Suprapubic skin (tissue), 4 donors: ENCODE measurements around the gene LPIN1. TPM values are rescaled to one million over a fixed set of nuclear protein-coding genes. Genes with fewer than 3 reads are reported as not detected.

ENCODE experiments used
- DNase-seq, 2 donors: peaks; one replicate each; pipeline ENCODE4 v3.0.0-alpha.2; 2019; ENCODE audit warnings: low spot score in 2 of 2
- H3K27ac ChIP-seq: fragments of 200-600 bp; sonication (generic); one replicate; pipeline ENCODE4 v1.5.1; 2019
- H3K27me3 ChIP-seq: fragments of 200-600 bp; sonication (generic); one replicate; pipeline ENCODE4 v1.5.1; 2019
- H3K36me3 ChIP-seq: fragments of 200-600 bp; sonication (generic); one replicate; pipeline ENCODE4 v1.5.1; 2019
- H3K4me1 ChIP-seq: fragments of 200-600 bp; sonication (generic); one replicate; pipeline ENCODE4 v1.5.1; 2019
- H3K4me3 ChIP-seq: fragments of 200-600 bp; sonication (generic); one replicate; pipeline ENCODE4 v1.5.1; 2019; ENCODE audit warnings: mild to moderate bottlenecking
- H3K9me3 ChIP-seq: fragments of 200-600 bp; sonication (generic); one replicate; pipeline ENCODE4 v1.5.1; 2019
- CTCF ChIP-seq, 2 donors: fragments of 200-600 bp in 1 of 2; fragments of 450-650 bp in 1 of 2; sonication (generic) in 1 of 2; IDR thresholded peaks; one replicate each; pipeline ENCODE4 v1.5.1; 2016 to 2019; ENCODE audit warnings: antibody characterized with exemption in 2 of 2, mild to moderate bottlenecking in 1 of 2, moderate library complexity in 1 of 2
- EP300 ChIP-seq: sonication (generic); formaldehyde crosslinking; IDR thresholded peaks from one replicate; pipeline ENCODE4 v1.6.1; 2017; ENCODE audit warnings: antibody characterized with exemption
- POLR2A ChIP-seq, 2 donors: fragments of 450-650 bp; IDR thresholded peaks; one replicate each; pipeline ENCODE4 v1.6.1; 2017; ENCODE audit warnings: antibody characterized with exemption in 2 of 2, mild to moderate bottlenecking in 2 of 2, moderate library complexity in 2 of 2
- POLR2AphosphoS5 ChIP-seq, 3 donors: sonication (generic); formaldehyde crosslinking; IDR thresholded peaks; one replicate each; pipeline ENCODE4 v1.6.1; 2017; ENCODE audit warnings: antibody characterized with exemption in 3 of 3
- WGBS: methylation state at CpG from one replicate; pipeline ENCODE4 v1.1.5; 2018; 5-methylcytosine and 5-hydroxymethylcytosine counted together
- total RNA-seq, 4 donors: library from RNA; depleted of rRNA; stranded (reverse); fragments of >200 nt; gene quantifications; one replicate each; pipeline ENCODE4 v1.1.0, GENCODE V29; 2016

Gene LPIN1
- total RNA-seq, 4 donors from 2014 or later, result 25.9 to 71.9 (median 52.5) TPM

GRCh38 chr2:11807156-11808015 lies 61.0 kb downstream of the LPIN1 start:
- Histone ChIP-seq H3K4me3 (no peak overlapping the region), H3K4me1 (no peaks in the 10 kb centered on the region), H3K9me3 (no peaks in the 10 kb centered on the region), H3K27me3 (no peaks in the 10 kb centered on the region), H3K27ac (no peak overlapping the region), H3K36me3 (peaks cover 70% of the 10 kb centered on the region)
- WGBS, result 69% methylated on average over 9 of the region's 11 CpGs
- TF ChIP-seq POLR2A (IDR thresholded peaks at IDR 0.05), result no peak
- TF ChIP-seq EP300, result no peak
- TF ChIP-seq CTCF (IDR thresholded peaks at IDR 0.05), result no peak
- no peak for TF ChIP-seq POLR2AphosphoS5 (IDR thresholded peaks at IDR 0.05)
- DNase-seq, result no peak

- no peak for TF ChIP-seq POLR2AphosphoS5 (IDR thresholded peaks at IDR 0.05)
- TF ChIP-seq POLR2A (IDR thresholded peaks at IDR 0.05), result no peak
- no peak for TF ChIP-seq EP300
- no peak for TF ChIP-seq CTCF (IDR thresholded peaks at IDR 0.05)
- peaks cover 71% of the 10 kb centered on the region for H3K36me3 ChIP-seq
- H3K4me3 ChIP-seq, result no peak overlapping the region
- no peaks in the 10 kb centered on the region for H3K27me3 ChIP-seq
- no peak for DNase-seq
- no peaks in the 10 kb centered on the region for H3K9me3 ChIP-seq
- no peak overlapping the region for H3K27ac ChIP-seq
- no peaks in the 10 kb centered on the region for H3K4me1 ChIP-seq
- 95% methylated on average over 8 of the region's 8 CpGs for WGBS
These were observed 61.6 kb downstream of the LPIN1 start for GRCh38 chr2:11808016-11808400.

- no peak for DNase-seq
- WGBS, result 97% methylated on average over 12 of the region's 12 CpGs
- Histone ChIP-seq H3K27me3 (no peaks in the 10 kb centered on the region), H3K36me3 (peaks cover 57% of the 10 kb centered on the region), H3K4me3 (no peak overlapping the region), H3K4me1 (no peaks in the 10 kb centered on the region), H3K9me3 (no peaks in the 10 kb centered on the region), H3K27ac (no peak overlapping the region)
- TF ChIP-seq CTCF (IDR thresholded peaks at IDR 0.05), result no peak
- TF ChIP-seq POLR2A (IDR thresholded peaks at IDR 0.05), result no peak
- no peak for TF ChIP-seq POLR2AphosphoS5 (IDR thresholded peaks at IDR 0.05)
These were observed 63.3 kb downstream of the LPIN1 start for GRCh38 chr2:11809586-11810236.

GRCh38 chr2:11810237-11810977 lies 64.0 kb downstream of the LPIN1 start:
- Histone ChIP-seq H3K27me3 (no peaks in the 10 kb centered on the region), H3K27ac (no peak overlapping the region), H3K36me3 (peaks cover 57% of the 10 kb centered on the region), H3K4me3 (no peak overlapping the region), H3K4me1 (no peaks in the 10 kb centered on the region), H3K9me3 (no peaks in the 10 kb centered on the region)
- no peak for TF ChIP-seq POLR2AphosphoS5 (IDR thresholded peaks at IDR 0.05)
- no peak for TF ChIP-seq CTCF (IDR thresholded peaks at IDR 0.05)
- TF ChIP-seq EP300, result no peak
- TF ChIP-seq POLR2A (IDR thresholded peaks at IDR 0.05), result no peak
- WGBS, result 94% methylated on average over 12 of the region's 12 CpGs
- DNase-seq, result no peak
